HG02938 (cell line): ENCODE results near the gene CKMT2.
A peak's percentile ranks its signal among the peaks of the same experiment; 100 is the strongest.
"Not testable (repeated sequence)": the region's sequence is repeated elsewhere in the genome, so short reads cannot be mapped to it uniquely, and the experiment has no call there.

ENCODE experiments used
- ATAC-seq: cut with Tn5 transposase; IDR thresholded peaks from one replicate; pipeline ENCODE4 v1.9.1; 2021; ENCODE audit warnings: mild to moderate bottlenecking, moderate library complexity; ENCODE audit not compliant: unreplicated experiment

Gene CKMT2

DNA sequence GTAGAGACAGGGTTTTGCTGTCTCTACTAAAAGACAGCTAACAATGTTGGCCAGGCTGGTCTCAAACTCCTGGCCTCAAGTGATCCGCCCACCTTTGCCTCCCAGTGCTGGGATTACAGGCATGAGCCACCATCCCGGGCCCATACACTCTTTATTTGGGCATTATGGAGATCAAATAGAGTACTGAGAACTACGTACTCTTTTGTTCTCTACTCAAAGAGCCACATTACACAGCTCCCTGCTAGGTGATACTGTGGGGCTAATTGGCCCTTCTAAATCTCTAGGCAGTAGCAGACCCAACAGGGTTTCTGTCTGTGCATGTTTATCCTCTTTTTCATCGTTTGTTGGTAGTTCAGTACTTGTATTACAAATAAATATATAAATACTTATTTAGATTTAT lies 16.1 kb downstream of the CKMT2 start:
- ATAC-seq: no peak

DNA sequence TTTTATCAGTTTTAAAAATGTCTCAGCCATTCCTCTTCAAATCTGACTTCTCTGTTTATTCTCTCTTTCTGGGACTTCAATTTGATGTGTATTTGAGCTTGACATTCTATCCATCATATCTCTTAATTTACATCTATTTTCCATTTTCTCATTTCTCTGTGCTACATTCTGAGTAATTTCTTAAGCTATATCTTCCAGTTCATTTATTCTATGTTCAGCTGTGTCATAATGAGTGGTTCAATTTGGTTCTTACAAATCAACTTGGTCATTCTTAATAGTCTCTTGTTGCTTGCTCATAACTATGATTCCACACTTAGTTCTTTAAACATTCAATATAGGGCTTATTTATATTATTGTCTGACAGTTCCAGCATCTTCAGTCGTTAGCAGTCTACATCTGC lies 16.9 kb downstream of the CKMT2 start:
- ATAC-seq: no peak

DNA sequence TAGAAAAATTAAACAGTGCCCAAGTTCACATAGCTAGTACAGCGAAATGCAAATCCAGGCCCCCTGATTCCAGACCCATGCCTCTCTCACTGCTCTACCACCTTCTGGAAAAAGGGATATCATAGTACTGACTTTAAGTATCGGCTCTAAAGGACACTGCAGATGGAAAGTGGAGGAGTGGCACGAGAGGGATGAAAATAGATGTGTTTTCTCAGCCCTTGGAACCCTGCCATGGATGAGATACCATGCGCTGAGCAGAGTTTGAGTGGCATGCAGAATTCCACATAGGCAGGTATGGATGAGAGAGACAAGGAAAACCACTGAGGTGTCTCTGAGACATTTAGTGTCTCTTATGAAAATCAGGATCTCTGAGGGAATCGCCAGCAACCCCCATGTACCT lies 18.8 kb downstream of the CKMT2 start:
- no peak for ATAC-seq

DNA sequence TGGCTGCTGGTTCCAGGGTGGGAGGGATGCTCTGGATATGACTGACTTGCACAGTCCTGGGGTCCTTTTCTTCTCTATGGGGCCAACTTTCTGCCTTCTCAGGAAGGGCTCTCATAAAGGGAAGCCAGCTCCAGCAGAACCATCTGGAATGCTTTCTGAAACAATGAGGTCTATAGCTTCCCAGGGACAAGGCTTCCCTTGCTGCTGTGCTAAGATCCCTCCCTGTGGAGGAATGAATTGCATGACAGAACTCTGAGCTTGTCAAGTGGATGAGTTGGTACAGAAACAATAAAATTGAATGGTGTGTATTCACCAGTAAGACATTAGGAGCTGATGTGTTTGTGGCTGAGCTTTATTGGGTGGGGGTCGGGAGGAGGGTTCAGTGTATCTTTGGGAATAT lies 19.8 kb downstream of the CKMT2 start:
- no peak for ATAC-seq

DNA sequence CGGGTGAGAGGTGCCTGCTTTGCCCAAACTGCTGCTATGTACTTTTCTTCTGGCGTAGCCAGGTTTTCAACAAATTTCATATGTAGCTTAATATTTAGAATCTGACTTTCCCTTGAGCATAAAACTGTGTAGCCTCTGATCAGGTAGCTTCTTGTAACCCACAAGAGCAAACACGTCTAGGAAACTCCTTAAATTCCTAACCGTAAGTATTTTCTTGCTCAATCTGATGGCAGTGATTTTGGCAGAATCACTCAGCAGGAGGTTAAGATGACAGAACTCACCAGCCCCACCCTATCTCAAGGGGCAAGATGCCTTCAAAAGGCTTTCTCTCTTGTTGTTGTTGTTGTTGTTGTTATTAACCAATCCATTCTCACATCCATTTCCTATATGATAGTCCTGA lies 20.8 kb downstream of the CKMT2 start:
- no peak for ATAC-seq

DNA sequence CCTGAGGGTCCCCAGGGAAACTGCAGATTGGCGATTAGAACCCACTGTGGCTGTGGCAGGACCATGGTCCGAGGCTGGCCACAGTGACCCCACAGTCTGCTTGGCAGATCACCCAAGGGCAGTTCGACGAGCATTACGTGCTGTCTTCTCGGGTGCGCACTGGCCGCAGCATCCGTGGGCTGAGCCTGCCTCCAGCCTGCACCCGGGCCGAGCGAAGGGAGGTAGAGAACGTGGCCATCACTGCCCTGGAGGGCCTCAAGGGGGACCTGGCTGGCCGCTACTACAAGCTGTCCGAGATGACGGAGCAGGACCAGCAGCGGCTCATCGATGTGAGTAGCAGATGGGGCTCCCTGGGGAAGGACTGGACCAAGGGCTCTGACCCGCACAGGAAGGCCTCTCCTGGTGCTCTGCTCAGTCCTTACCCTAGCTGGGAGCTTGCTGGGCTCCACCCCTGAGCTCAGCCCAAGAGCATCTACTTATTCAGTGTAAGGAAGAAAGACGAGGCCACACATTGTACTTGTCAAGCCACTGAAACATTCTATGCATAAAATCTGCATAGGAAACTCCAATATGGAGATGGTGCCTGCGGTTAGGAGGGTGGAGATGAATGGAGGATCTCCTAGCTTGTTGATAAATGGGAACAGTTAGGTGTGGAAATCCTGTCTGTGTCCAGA lies 21.9 kb downstream of the CKMT2 start:
- no peak for ATAC-seq

DNA sequence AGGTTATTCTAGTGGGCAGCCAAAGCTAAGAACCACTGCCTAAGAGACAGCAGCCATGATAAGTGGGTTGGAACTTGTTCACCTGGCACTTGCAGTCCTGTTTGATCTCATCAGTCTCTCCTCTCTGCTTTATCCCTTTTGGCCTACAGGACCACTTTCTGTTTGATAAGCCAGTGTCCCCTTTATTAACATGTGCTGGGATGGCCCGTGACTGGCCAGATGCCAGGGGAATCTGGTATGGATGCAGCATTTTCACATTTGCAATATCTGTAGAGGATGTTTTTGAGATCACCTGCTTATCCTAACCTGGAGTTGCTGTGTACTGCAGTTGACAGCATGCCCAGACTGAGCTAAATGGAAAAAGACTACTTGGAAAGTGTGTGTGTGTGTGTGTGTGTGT lies 23.6 kb downstream of the CKMT2 start:
- ATAC-seq: no peak

DNA sequence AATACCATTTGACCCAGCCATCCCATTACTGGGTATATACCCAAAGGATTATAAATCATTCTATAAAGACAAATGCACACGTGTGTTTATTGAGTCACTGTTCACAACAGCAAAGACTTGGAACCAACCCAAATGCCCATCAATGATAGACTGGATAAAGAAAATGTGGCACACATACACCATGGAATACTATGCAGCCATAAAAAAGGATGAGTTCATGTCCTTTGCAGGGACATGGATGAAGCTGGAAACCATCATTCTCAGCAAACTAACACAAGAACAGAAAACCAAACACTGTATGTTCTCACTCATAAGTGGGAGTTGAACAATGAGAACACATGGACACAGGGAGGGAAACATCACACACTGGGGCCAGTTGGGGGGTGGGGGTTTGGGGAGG lies 29.7 kb downstream of the CKMT2 start:
- not testable (repeated sequence) for ATAC-seq

DNA sequence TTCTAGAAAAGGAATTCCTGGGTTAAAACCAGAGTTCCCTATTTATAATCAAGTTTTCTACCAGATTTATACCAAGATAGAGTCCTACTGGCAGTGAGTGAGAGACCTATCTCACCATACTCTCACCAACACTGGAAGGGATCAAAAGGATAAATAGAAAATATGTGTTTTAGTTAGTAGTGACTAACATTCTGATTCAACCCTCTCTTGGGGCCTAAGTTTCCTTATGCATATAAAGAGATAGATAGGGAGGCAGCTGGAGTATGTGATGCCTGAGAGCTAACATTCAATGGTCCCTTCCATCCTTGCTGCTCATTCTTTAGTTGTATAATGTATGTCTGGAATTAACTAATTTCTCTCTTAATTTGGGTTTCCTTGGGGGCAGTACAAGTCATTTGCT lies 32.0 kb downstream of the CKMT2 start:
- ATAC-seq: no peak

DNA sequence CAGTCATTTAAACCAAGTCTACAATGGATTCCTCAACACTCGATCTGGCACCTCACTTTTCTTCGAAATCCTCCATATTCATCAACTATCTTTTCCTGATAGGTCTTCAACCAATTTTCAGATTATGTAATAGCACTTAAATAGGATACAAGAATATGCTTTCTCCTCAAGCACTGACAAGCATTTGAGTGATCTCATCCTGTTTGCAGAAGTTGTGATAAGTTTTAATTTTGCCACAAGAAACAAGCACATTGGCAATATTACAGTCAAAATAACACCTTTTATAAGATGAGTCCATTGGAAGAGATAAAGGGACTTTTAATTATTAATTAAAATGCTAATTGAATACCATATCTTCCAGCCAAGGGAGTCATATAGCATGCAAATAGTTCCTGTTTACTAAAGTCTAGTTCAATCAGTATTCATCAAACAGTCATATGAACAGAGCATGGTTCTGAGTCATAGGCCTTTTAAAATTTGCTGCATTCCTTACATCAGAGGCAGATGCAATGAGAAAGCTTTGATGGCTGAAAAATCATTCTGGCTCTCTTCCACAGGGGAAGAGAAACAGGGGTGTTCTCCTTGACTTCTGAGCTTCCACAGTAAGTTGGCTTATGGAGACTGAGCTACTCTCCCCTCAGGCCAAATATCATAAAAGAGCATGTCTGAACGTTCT lies 35.5 kb downstream of the CKMT2 start:
- ATAC-seq: no peak

DNA sequence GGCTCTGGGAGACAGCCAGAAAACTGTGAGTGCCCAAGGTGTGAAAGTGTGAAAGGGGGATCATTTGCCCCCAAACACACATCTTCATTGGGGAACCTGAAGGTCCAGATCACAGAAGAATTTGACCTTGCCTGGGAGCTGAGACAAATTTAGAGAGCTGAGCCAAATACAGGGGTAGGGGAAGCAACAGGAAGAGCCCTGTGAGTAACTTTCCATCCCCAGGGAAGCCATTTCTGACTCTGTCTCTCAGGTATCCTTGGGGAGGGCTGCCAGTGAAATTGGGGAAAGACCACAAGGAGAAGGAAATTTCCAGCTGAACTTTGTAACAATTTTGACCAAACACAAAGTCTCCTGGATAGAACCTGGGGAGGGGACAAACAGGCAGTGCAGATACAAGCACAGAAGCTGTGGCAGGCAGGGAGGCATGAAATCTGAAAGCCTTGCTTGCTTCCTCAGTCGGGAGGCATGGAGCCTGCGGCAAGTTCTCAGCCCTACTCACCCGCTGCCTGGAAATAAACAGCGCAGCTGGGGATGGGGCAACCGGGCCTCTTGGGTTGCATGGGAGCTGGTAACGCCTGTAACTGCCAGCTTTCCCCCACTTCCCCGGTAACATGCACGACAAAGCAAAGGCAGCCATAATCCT lies 36.8 kb downstream of the CKMT2 start:
- no peak for ATAC-seq

DNA sequence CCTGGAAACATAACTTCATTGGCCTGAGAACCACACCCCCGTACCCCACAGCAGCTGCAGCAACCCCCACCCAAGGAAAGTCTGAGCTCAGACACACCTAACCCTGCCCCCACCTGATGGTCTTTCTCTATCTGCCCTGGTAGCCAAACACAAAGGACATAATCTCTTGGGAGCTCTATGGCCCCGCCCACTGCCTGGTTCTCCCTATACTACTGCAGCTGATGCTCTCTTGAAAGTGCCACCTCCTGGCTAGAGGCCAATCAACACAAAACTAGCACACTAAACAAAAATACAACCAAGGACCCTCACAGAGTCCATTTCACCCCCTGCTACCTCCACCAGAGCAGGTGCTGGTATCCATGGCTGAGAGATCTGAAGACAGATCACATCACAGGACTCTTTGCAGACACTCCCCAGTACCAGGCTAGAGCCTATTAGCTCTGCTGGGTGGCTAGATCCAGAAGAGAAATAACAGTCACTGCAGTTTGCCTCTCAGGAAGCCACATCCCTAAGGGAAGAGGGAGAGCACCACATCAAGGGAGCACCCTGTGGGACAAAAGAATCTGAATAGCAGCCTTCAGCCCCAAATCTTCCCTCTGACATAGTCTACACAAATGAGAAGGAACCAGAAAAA lies 37.4 kb downstream of the CKMT2 start:
- ATAC-seq: not testable (repeated sequence)

DNA sequence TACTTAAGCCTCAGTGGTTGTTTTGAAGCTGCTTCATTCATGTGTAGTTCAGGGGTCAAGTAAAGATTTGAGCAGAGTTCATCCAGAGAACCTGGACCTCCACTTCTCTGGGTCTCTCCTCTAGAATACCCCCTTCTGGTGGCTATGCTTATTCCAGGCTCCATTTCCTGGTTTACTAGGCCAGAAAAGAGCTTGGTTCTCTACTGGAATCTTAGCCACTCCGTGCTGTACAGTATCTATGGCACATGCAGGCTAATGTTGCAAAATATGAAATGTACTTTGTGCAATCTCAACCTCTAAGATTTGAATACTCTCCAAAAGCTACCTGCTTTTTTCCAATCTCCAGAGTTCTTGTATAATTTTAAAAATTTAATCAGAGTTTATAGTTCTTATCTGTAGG lies 50.9 kb downstream of the CKMT2 start:
- no peak for ATAC-seq

DNA sequence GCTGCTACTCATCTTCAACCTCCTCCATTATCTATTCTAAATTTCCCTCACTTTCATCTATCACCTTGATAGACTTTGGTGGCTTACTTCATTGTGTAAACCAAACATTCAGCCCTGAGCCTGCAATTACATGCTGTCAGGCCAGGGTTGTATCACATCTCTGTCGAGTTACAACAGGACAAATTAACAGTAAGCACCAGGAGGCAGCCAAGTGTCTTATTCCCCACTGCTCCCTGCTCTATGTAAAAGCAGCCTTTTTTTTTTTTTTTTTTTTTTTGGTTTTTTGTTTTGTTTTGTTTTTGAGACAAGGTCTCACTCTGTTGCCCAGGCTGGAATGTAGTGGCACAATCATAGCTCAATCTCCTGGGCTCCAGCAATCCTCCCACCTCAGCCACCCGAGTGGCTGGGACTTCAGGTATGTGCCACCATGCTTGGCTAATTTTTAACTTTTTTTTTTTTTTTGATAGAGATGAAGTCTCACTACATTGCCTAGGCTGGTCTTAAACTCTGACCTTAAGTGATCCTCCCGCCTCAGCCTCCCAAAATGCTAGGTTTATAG lies 53.0 kb downstream of the CKMT2 start:
- ATAC-seq: no peak

DNA sequence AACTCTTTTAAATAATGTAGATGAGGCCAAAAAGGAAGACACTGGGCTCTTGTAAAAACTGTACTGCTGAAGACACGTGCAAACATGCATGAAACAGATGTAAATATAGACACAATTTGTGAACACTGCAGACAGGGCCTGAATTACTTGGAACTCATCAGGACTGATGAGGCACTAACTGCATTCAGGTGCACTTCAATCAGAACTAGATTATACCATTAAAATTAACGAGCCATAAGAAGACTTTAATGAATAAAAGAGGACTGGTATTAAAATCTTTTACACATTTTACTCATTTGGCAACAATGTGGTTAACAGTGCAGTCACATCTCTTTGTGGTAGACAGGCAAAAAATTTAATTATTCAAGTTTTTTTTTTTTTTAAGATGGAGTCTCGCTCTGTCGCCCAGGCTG lies 54.9 kb downstream of the CKMT2 start:
- ATAC-seq: no peak

DNA sequence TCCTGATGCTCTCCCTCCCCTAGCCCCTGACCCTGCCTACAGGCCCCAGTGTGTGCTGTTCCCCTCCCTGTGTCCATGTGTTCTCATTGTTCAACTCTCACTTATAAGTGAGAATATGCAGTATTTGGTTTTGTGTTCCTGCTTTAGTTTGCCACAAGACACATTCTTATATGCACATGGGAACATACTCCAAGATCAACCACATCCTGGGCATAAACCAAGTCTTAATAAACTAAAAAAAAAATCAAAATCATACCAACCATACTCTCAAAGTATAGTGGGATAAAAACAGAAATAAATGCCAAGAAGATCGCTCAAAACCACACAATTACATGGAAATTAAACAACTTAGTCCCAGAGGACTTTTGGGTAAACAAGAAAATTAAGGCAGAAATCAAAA lies 57.0 kb downstream of the CKMT2 start:
- no peak for ATAC-seq

DNA sequence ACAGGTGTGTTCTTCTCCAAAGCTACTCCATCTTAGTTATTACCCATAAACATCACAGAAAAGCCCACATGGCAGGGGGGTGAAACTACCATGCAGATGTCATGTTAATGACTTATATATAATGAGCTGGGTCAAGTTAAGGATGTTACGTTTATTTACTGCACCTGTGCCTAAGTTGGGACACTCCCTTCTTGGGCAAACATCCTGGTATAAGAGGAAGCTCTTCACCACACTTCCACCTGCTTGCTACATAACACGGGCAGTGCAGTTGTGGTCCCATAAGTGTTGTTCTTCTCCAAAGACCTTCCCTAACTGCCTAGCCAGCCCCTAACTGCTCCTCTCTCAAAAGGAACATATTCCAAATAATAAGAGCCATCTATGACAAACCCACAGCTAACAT lies 59.0 kb downstream of the CKMT2 start:
- no peak for ATAC-seq

DNA sequence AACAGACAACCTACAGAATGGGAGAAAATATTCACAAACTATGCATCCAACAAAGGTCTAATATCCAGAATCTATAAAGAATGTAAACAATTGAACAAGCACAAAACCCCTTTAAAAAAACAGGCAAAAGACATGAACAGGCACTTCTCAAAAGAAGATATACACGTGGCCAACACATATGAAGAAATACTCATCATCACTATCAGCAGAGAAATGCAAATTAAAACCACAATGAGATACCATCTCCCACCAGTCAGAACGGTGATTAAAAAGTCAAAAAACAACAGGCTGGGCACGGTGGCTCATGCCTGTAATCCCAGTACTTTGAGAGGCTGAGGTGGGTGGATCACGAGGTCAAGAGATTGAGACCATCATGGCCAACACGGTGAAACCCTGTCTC lies 60.9 kb downstream of the CKMT2 start:
- not testable (repeated sequence) for ATAC-seq

DNA sequence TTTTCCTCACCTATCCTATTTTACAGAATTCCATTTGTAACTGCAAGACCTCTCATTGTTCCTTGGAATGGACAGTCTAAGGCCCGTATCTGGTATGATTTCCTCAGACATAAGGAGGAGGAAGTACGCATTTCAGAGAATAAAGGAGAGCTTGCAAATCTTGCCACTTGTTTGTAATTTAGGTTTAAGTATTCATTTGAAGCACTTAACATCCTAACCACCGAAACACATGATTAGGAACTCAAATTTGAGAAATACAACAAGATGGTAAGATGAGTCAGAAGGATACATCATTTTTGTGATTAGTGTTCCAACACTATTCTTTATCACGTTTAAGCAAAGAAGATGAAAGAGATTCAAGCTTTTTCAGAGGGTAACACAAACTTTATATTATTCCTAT lies 64.4 kb downstream of the CKMT2 start:
- no peak for ATAC-seq

DNA sequence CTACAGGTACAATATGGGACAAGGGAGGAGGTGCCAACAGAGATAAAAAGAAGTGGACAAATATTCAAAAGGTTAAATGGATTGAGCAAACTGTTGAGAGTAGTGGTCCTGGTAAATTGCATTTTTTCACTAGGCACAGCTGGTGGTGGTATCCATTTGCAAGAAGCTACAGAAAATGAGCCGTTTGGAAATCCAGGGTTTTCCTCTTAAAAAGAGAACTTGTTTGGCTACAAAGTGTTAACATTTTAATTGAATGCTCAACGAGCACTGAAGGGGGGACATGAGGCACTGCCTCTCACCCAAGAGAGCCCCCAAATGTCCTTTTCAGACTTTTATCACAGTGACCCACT lies 67.8 kb downstream of the CKMT2 start:
- no peak for ATAC-seq

DNA sequence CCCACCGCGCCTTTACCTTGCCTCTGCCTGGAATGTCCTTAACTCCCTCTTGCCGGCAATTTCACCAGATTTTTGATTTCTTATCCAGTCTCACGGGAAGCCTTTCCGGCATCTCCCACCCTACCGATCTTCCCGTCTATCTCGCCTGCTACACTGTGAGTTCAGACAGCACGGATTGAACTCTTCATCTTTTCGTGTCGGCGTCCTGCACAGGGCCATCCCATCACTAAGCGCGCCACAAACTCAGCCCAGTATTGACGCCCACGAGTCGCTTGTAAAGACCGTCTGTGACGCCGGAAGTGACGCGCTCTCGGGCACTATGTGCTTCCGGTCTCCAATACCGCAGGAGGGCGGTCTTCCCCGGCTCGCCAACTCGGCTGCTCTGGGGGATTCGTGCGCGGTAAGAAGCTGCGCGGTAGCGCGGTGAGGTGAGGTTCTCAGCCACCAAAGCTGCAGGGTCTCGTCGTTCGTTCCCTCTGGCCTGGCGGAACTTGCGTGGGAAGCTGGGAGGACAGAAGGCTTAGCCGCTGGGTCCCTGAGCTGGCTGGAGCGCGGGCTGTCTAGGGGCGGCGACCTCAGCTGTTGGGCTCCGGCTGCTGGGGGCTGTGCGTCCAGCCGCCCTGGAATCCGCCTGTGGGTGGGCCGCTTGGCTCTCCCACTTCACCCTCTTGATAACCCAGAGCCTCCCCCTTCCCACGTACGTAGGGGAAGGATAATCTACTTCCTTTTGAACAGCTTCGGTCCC lies 68.3 kb downstream of the CKMT2 start, which contains the start of gene ZCCHC9:
ZCCHC9 (plus strand) TSS at position 317 of the 745 bp plus-strand sequence. CDS start 3,171 bp downstream, outside the sequence.
- peak; percentile 95 for ATAC-seq
